ENCODE measurements around the gene MAP2K4. TPM values are rescaled to one million over a fixed set of nuclear protein-coding genes. Genes with fewer than 3 reads are reported as not detected.
A peak's percentile ranks its signal among the peaks of the same experiment; 100 is the strongest.
"Not testable (repeated sequence)": the region's sequence is repeated elsewhere in the genome, so short reads cannot be mapped to it uniquely, and the experiment has no call there.

Gene MAP2K4
- total RNA-seq (10 to 100 TPM; 47.6 to 51.3 TPM), polyA plus RNA-seq (10 to 100 TPM; 17.7 to 27.3 (median 19.6) TPM), total RNA-seq (38.9 to 167 (median 76.6) reads per million in 6 experiments)

DNA sequence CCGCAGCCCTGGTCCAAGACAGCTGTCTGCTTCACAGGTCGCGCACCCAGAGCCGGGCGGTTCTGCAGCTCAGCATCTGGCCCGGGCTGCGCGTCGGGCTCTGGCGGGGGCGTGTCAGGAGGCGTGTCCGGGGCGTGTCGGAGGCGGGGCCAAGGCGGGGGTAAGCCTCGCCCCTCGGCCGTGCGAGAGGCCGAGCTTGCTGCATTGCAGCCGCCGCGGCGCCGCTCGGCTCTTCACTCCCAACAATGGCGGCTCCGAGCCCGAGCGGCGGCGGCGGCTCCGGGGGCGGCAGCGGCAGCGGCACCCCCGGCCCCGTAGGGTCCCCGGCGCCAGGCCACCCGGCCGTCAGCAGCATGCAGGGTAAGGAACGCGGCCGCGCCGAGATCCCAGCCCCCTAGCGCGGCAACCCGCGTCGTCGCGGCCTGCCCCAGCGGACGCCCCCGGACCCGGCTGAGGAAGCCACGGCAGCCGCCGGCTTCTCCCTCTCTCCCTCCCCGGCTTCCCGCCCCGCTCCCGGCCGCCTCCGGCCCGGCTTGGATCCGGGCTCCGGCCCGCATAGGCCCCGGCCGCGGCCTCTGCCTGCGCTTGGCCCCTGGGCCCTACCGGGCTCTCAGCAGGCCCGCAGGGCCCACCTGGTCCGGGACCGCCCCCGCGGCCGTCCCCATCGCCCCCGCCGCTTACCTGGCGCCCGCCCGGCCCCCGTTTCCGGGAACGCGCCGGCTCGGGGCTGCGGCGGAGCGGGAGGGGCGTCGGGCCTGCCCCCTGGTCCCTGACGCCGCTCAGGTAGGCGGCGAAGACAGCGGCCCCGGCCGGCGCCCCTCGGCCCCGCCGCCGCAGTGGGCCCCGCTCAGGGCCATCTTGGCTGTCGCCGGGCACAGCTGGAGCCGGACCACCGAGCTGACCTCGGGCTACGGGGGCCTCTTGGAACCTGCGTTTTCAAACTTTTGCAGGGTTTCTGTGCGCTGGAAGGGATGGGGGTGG is at the start of gene MAP2K4:
Gene MAP2K4 (plus strand): TSS at position 236 of the 981 bp plus-strand sequence. CDS start 10 bp downstream, at position 246.
- H3K27me3 Mint-ChIP-seq: peaks cover 0 to 1% (median 0%) of the 10 kb centered on the region in 5 donors
- peaks cover 17 to 52% (median 50%) of the 10 kb centered on the region in 4 donors for H3K4me1 Mint-ChIP-seq
- ATAC-seq: peak; percentile 91 to 94

DNA sequence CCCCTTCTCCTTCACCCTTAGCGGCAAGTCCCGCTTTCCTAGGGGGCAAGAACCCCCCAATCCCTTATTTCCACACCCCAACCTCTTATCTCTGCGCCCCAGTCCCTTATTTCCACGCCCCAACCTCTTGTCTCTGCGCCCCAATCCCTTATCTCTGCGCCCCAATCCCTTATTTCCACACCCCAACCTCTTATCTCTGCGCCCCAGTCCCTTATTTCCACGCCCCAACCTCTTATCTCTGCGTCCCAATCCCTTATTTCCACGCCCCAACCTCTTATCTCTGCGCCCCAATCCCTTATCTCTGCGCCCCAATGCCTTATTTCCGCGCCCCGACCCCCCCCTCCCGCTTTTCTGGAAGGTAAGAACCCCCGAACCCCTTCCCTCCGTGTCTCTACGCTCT is 47.9 kb upstream of the MAP2K4 start:
- ATAC-seq, H3K27ac Mint-ChIP-seq, H3K4me3 Mint-ChIP-seq, H3K27me3 Mint-ChIP-seq, POLR2A ChIA-PET, DNase-seq: not testable (repeated sequence)
- H3K4me1 Mint-ChIP-seq: peaks cover 0 to 24% (median 3%) of the 10 kb centered on the region in 4 donors
- H3K36me3 Mint-ChIP-seq: peaks cover 48 to 58% (median 49%) of the 10 kb centered on the region in 3 donors
- peaks cover 9 to 55% (median 44%) of the 10 kb centered on the region in 9 donors for H3K9me3 Mint-ChIP-seq

More for the DNA sequence above, at the start of gene MAP2K4:
- POLR2A ChIA-PET: interaction anchor here (0.6 to 7.5 kb wide), 10 partner anchors 9 to 33 kb away, joined by 3 to 192 read pairs (median 4); partner anchors contain the start of gene ZNF18
- Mint-ChIP-seq H3K36me3 (peaks cover 0 to under 1% (median 0%) of the 10 kb centered on the region in 3 donors), H3K27ac (peak within 1 kb of the TSS; percentile 40 to 92 (median 86)), H3K4me3 (peak within 1 kb of the TSS; percentile 71 to 90 (median 82)), H3K9me3 (no peaks in the 10 kb centered on the region)
- DNase-seq: peak; percentile 87 to 97 (median 94)

GRCh38 chr17:11979795-11980194 is 40.9 kb upstream of the MAP2K4 start:
- peaks cover 0 to 15% (median 2%) of the 10 kb centered on the region in 9 donors for H3K9me3 Mint-ChIP-seq
- no peak for ATAC-seq
- peaks cover 50 to 86% (median 68%) of the 10 kb centered on the region in 3 donors for H3K36me3 Mint-ChIP-seq
- no peak for DNase-seq
- H3K4me1 Mint-ChIP-seq: peaks cover 0 to 16% (median 3%) of the 10 kb centered on the region in 4 donors
- H3K4me3 Mint-ChIP-seq: no peak overlapping the region
- POLR2A ChIA-PET: no interaction called here
- H3K27me3 Mint-ChIP-seq: no peaks in the 10 kb centered on the region
- H3K27ac Mint-ChIP-seq: no peak overlapping the region

- no peak for ATAC-seq
- Mint-ChIP-seq H3K4me1 (peaks cover 0 to 10% (median 3%) of the 10 kb centered on the region in 4 donors), H3K36me3 (peaks cover 44 to 85% (median 67%) of the 10 kb centered on the region in 3 donors), H3K27ac (peak overlapping the region in 1 of 10 donors; percentile 3), H3K27me3 (no peaks in the 10 kb centered on the region), H3K9me3 (peaks cover 0 to 5% (median 0%) of the 10 kb centered on the region in 9 donors), H3K4me3 (no peak overlapping the region)
- no peak for DNase-seq
- POLR2A ChIA-PET: interaction anchor here (0.5 kb wide), 1 partner anchor 12 kb away, joined by 4 read pairs; no protein-coding TSS in a partner anchor
Observed at GRCh38 chr17:11980813-11981212, 39.9 kb upstream of the MAP2K4 start.

DNA sequence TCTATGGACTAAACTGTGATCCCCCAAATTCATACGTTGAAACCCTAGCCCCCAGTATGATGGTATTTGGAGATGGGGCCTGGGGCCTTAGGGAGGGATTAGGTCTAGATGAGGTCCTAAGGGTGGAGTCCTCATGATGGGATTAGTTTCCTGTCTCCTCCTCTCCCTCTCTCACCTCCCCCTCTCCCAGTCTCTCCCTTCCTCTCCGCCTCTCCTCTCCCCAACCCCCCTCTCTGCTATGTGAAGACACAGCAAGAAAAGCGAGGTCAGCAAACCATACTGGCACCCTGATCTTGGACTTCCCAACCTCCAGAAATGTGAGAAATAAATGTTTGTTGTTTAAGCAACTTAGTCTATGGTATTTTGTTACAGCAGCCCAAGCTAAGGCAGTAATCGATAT is 38.8 kb upstream of the MAP2K4 start:
- no peak for ATAC-seq

GRCh38 chr17:11986179-11986941 is 34.3 kb upstream of the MAP2K4 start:
- no peak for ATAC-seq
- peaks cover 26 to 92% (median 57%) of the 10 kb centered on the region in 3 donors for H3K36me3 Mint-ChIP-seq
- H3K27ac Mint-ChIP-seq: no peak overlapping the region
- POLR2A ChIA-PET: no interaction called here
- no peaks in the 10 kb centered on the region for H3K27me3 Mint-ChIP-seq
- H3K4me3 Mint-ChIP-seq: no peak overlapping the region
- DNase-seq: no peak
- H3K9me3 Mint-ChIP-seq: peaks cover 0 to 2% (median 0%) of the 10 kb centered on the region in 9 donors
- H3K4me1 Mint-ChIP-seq: peaks cover 12 to 34% (median 25%) of the 10 kb centered on the region in 4 donors

More for the DNA sequence above, 38.8 kb upstream of the MAP2K4 start:
- Mint-ChIP-seq H3K27me3 (no peaks in the 10 kb centered on the region), H3K27ac (no peak overlapping the region), H3K36me3 (peaks cover 41 to 87% (median 62%) of the 10 kb centered on the region in 3 donors), H3K9me3 (peaks cover 0 to 1% (median 0%) of the 10 kb centered on the region in 9 donors), H3K4me1 (peaks cover 0 to 6% (median 3%) of the 10 kb centered on the region in 4 donors), H3K4me3 (no peak overlapping the region)
- POLR2A ChIA-PET: no interaction called here
- no peak for DNase-seq

- POLR2A ChIA-PET: no interaction called here
- no peaks in the 10 kb centered on the region for H3K27me3 Mint-ChIP-seq
- no peak overlapping the region for H3K4me3 Mint-ChIP-seq
- no peak overlapping the region for H3K27ac Mint-ChIP-seq
- H3K4me1 Mint-ChIP-seq: peaks cover 14 to 34% (median 26%) of the 10 kb centered on the region in 4 donors
- peaks cover 25 to 90% (median 56%) of the 10 kb centered on the region in 3 donors for H3K36me3 Mint-ChIP-seq
- no peak for ATAC-seq
- no peak for DNase-seq
- H3K9me3 Mint-ChIP-seq: peaks cover 0 to 2% (median 0%) of the 10 kb centered on the region in 9 donors
Observed at GRCh38 chr17:11986942-11987329, 33.7 kb upstream of the MAP2K4 start.

DNA sequence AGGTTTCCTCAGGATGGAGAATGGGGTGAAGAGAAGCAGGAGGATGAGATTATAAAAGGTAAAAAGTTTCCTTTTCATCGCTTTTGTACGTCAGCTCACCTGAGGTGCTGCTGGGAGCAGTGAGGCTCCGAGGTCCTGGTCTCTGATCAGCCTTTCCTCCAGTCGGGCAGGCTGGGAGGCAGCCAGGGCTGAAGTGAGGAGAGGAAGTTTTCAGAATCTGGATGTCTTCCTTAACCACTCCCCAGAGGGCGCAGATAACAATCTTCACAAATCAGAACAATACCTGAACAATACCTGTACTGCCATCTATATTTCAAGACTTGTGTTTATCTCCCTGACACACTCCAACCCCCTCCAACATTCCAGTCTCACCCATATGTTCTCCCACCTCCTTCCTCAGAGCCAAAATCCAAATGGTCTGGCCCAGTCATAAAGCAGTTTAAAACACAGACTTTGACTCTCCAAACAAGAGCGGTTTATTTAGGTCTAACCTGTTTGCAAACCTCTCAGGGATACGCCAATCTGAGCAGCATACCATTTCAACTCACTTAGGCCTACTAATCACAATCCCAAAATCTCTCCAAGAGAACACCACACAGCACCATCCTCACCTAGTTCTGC is 30.2 kb upstream of the MAP2K4 start:
- no peak for ATAC-seq
- Mint-ChIP-seq H3K27ac (peak overlapping the region in 1 of 10 donors; percentile 9), H3K27me3 (no peaks in the 10 kb centered on the region), H3K36me3 (peaks cover 7 to 68% (median 40%) of the 10 kb centered on the region in 3 donors), H3K9me3 (peaks cover 0 to 2% (median 0%) of the 10 kb centered on the region in 9 donors), H3K4me3 (peak overlapping the region in 1 of 10 donors; percentile 29), H3K4me1 (peaks cover 19 to 49% (median 39%) of the 10 kb centered on the region in 4 donors)
- no peak for DNase-seq
- POLR2A ChIA-PET: no interaction called here

DNA sequence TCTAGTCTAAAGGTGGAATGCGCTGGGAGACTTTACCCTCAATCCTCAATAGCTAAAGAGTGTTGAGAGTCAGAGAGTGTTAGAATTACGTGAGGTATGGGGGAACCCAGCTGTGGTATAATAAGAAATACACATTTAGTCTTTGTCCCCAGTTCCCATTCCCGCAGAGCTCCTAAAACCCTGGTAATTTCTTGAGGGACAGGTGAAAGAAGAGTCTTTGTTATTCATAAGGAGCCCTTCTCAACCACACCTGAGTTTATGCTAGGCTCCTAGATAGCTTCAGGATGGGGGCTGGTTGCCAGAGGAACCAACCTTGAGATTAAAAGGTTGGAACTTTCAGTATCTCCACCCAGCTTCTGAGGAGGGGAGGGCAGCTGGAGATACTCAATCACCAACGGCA is 29.2 kb upstream of the MAP2K4 start:
- Mint-ChIP-seq H3K4me3 (no peak overlapping the region), H3K27me3 (no peaks in the 10 kb centered on the region), H3K4me1 (peaks cover 21 to 54% (median 43%) of the 10 kb centered on the region in 4 donors), H3K27ac (no peak overlapping the region), H3K36me3 (peaks cover 7 to 60% (median 40%) of the 10 kb centered on the region in 3 donors), H3K9me3 (peaks cover 0 to 2% (median 0%) of the 10 kb centered on the region in 9 donors)
- DNase-seq: no peak
- no peak for ATAC-seq
- POLR2A ChIA-PET: no interaction called here

DNA sequence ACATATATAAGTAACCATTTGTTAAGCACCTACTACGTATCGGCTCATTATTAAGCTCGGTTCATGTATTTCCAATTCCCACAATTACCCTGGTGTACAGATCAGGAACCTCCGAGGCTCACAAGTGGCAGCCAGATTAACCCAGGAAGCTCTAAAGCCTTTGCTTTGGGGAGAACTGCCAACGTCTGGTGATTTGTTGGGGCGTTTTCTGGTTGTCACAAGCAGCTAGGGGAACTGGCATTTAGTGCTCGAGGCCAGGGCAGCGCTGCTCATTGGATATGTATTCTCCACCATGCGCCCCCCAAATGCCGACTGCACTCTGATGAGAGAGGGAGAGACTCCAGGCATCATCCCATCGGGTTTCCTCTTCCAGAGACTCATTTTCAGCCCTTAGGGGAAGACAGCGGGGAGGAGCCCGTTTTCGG is 23.9 kb upstream of the MAP2K4 start:
- H3K4me1 Mint-ChIP-seq: peaks cover 16 to 30% (median 26%) of the 10 kb centered on the region in 4 donors

DNA sequence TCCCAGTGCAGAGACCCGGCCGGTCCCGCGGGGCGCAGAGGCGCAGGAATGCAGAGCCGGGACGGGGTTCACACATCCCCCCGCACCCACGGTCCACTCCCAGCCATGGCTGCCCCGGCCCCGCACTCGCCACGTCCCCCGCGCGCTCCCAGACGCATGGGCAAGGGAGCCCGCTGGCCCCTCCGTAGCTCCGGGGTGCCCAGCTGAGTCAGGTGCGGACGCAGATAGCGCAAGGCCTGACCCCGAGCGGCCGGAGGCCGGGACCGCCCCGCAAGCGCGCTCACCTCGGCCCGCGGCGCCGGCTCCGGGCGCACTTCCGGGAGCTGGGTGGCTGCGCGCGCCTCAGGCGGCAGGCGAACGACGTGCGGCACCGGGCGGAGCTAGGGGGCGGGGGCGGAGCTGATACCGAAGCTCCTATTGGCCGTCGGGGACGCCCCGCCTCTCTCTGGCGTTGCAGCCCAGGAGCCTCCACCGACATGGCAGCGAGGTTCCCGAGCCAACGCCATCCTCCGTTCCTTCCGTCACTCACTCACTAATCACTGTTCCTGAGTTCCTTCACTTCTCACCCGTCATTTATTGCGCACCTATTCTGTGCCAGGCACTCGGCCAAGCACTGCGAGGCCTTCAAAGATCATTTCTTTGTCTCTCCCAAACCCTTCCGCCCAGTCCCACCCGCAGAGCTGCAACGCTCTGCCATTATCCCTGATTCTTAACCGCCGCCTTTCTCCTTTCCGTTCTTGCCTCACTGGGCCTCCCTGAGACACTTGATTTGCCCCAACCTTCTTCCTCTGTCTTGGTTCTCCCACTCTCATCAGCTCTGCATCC is 23.3 kb upstream of the MAP2K4 start, which contains the start of gene ZNF18:
Gene ZNF18 (minus strand): TSS at position 329 of the 825 bp plus-strand sequence. CDS start 4,646 bp downstream, outside the sequence.
- peak within 1 kb of the TSS; percentile 87 to 99 (median 96) for H3K27ac Mint-ChIP-seq
- H3K9me3 Mint-ChIP-seq: peaks cover 0 to 8% (median 0%) of the 10 kb centered on the region in 9 donors
- ATAC-seq (peak; percentile 96 to 97), DNase-seq (peak; percentile 89 to 97 (median 94))
- no peaks in the 10 kb centered on the region for H3K27me3 Mint-ChIP-seq
- POLR2A ChIA-PET: interaction anchor here (0.5 to 7.0 kb wide), 15 partner anchors 9 to 1298 kb away, joined by 3 to 192 read pairs (median 5); partner anchors contain the start of genes ELAC2 and MAP2K4
- peaks cover 14 to 30% (median 26%) of the 10 kb centered on the region in 4 donors for H3K4me1 Mint-ChIP-seq
- H3K4me3 Mint-ChIP-seq: peak within 1 kb of the TSS; percentile 89 to 100 (median 98)
- H3K36me3 Mint-ChIP-seq: peaks cover 0 to 9% (median 8%) of the 10 kb centered on the region in 3 donors

More for the DNA sequence above, 23.9 kb upstream of the MAP2K4 start:
- H3K27ac Mint-ChIP-seq: peak overlapping the region; percentile 87 to 98 (median 94)
- peaks cover 0 to 8% (median 0%) of the 10 kb centered on the region in 9 donors for H3K9me3 Mint-ChIP-seq
- DNase-seq (peak in 5 of 10 donors; percentile 25 to 70 (median 38)), ATAC-seq (peak; percentile 45 to 51)
- H3K4me3 Mint-ChIP-seq: peak overlapping the region; percentile 86 to 96 (median 92)
- H3K36me3 Mint-ChIP-seq: peaks cover 0 to 10% (median 10%) of the 10 kb centered on the region in 3 donors
- no peaks in the 10 kb centered on the region for H3K27me3 Mint-ChIP-seq
- POLR2A ChIA-PET: interaction anchor here (0.9 to 7.0 kb wide), 14 partner anchors 10 to 1297 kb away, joined by 3 to 192 read pairs (median 6); partner anchors contain the start of genes ELAC2 and MAP2K4
